ENCODE data around the gene KRTAP1-5.

DNA sequence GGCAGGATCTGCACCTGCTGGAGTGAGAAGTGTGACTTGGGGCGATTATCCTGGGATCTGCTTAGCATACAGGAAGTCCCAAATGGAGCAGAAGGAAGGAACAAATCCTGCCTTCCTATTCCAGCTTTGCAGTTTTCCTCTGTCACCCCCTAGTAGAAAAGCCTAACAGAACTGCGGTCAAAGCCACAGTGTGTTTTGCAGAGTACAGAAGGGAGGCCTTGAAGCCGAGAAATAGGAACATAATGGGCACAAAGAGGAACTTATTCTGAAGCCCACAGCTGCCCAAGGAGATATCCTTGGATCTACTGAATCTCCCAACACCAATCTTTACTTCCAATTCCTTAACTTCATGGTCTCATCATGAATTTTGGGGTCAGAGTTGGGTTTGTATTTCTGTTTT is 8.5 kb downstream of the KRTAP1-5 start:
- TF ChIP-seq, protein P1, sequence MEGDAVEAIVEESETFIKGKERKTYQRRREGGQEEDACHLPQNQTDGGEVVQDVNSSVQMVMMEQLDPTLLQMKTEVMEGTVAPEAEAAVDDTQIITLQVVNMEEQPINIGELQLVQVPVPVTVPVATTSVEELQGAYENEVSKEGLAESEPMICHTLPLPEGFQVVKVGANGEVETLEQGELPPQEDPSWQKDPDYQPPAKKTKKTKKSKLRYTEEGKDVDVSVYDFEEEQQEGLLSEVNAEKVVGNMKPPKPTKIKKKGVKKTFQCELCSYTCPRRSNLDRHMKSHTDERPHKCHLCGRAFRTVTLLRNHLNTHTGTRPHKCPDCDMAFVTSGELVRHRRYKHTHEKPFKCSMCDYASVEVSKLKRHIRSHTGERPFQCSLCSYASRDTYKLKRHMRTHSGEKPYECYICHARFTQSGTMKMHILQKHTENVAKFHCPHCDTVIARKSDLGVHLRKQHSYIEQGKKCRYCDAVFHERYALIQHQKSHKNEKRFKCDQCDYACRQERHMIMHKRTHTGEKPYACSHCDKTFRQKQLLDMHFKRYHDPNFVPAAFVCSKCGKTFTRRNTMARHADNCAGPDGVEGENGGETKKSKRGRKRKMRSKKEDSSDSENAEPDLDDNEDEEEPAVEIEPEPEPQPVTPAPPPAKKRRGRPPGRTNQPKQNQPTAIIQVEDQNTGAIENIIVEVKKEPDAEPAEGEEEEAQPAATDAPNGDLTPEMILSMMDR (IDR thresholded peaks at IDR 0.05), result no peak
- TF ChIP-seq POLR2A (IDR thresholded peaks at IDR 0.05), result no peak

Measured in adrenal gland (tissue), 5 donors.